ENCODE measurements around the gene TTC33.

Gene TTC33

GRCh38 chr5:40682154-40683017, 73.4 kb downstream of the TTC33 start:
- Histone ChIP-seq H3K27me3 (ENCODE audit: control insufficient read depth in 1 of 2, insufficient read depth in 2 of 2, low read length in 2 of 2) (no peaks in the 10 kb centered on the region), H3K4me1 (ENCODE audit: control insufficient read depth in 1 of 2, insufficient read depth in 2 of 2, low read length in 2 of 2) (peaks cover 20 to 26% of the 10 kb centered on the region in 2 donors), H3K9me3 (ENCODE audit: control insufficient read depth in 1 of 2, low read length in 2 of 2) (no peaks in the 10 kb centered on the region), H3K36me3 (ENCODE audit: control insufficient read depth in 1 of 2, insufficient read depth in 2 of 2, low read length in 2 of 2) (peaks cover 11 to 13% of the 10 kb centered on the region in 2 donors), H3K4me3 (ENCODE audit: low read depth in 1 of 2, low read length in 2 of 2) (peak overlapping the region; percentile 94 to 98), H3K27ac (ENCODE audit: low read depth, low read length) (peak overlapping the region; percentile 87), H3K9ac (ENCODE audit: low read depth in 1 of 2, low read length in 2 of 2) (peak overlapping the region; percentile 94 to 96)

- H3K9me3 ChIP-seq (ENCODE audit: control insufficient read depth in 1 of 2, low read length in 2 of 2) = no peaks in the 10 kb centered on the region
- peak overlapping the region; percentile 94 to 96 for H3K9ac ChIP-seq (ENCODE audit: low read depth in 1 of 2, low read length in 2 of 2)
- H3K4me3 ChIP-seq (ENCODE audit: low read depth in 1 of 2, low read length in 2 of 2) = peak overlapping the region; percentile 94 to 98
- peaks cover 24 to 25% of the 10 kb centered on the region in 2 donors for H3K4me1 ChIP-seq (ENCODE audit: control insufficient read depth in 1 of 2, insufficient read depth in 2 of 2, low read length in 2 of 2)
- H3K27ac ChIP-seq (ENCODE audit: low read depth, low read length) = peak overlapping the region; percentile 87
- peaks cover 8 to 13% of the 10 kb centered on the region in 2 donors for H3K36me3 ChIP-seq (ENCODE audit: control insufficient read depth in 1 of 2, insufficient read depth in 2 of 2, low read length in 2 of 2)
- no peaks in the 10 kb centered on the region for H3K27me3 ChIP-seq (ENCODE audit: control insufficient read depth in 1 of 2, insufficient read depth in 2 of 2, low read length in 2 of 2)
These were observed 74.2 kb downstream of the TTC33 start for GRCh38 chr5:40681363-40682153.

- H3K4me1 ChIP-seq (ENCODE audit: control insufficient read depth in 1 of 2, insufficient read depth in 2 of 2, low read length in 2 of 2) = peaks cover 21 to 25% of the 10 kb centered on the region in 2 donors
- peak overlapping the region; percentile 94 to 96 for H3K9ac ChIP-seq (ENCODE audit: low read depth in 1 of 2, low read length in 2 of 2)
- no peaks in the 10 kb centered on the region for H3K9me3 ChIP-seq (ENCODE audit: control insufficient read depth in 1 of 2, low read length in 2 of 2)
- H3K27ac ChIP-seq (ENCODE audit: low read depth, low read length) = peak overlapping the region; percentile 87
- no peaks in the 10 kb centered on the region for H3K27me3 ChIP-seq (ENCODE audit: control insufficient read depth in 1 of 2, insufficient read depth in 2 of 2, low read length in 2 of 2)
- H3K36me3 ChIP-seq (ENCODE audit: control insufficient read depth in 1 of 2, insufficient read depth in 2 of 2, low read length in 2 of 2) = peaks cover 6 to 13% of the 10 kb centered on the region in 2 donors
- H3K4me3 ChIP-seq (ENCODE audit: low read depth in 1 of 2, low read length in 2 of 2) = peak overlapping the region; percentile 94 to 98
These were observed 74.9 kb downstream of the TTC33 start for GRCh38 chr5:40680741-40681362.

- no peaks in the 10 kb centered on the region for H3K27me3 ChIP-seq (ENCODE audit: control insufficient read depth in 1 of 2, insufficient read depth in 2 of 2, low read length in 2 of 2)
- peak within 1 kb of the TSS; percentile 94 to 96 for H3K9ac ChIP-seq (ENCODE audit: low read depth in 1 of 2, low read length in 2 of 2)
- peak within 1 kb of the TSS; percentile 94 for H3K27ac ChIP-seq (ENCODE audit: low read depth, low read length)
- H3K4me3 ChIP-seq (ENCODE audit: low read depth in 1 of 2, low read length in 2 of 2) = peak within 1 kb of the TSS; percentile 94 to 98
- H3K36me3 ChIP-seq (ENCODE audit: control insufficient read depth in 1 of 2, insufficient read depth in 2 of 2, low read length in 2 of 2) = peaks cover 6 to 9% of the 10 kb centered on the region in 2 donors
- H3K4me1 ChIP-seq (ENCODE audit: control insufficient read depth in 1 of 2, insufficient read depth in 2 of 2, low read length in 2 of 2) = peaks cover 21 to 27% of the 10 kb centered on the region in 2 donors
- H3K9me3 ChIP-seq (ENCODE audit: control insufficient read depth in 1 of 2, low read length in 2 of 2) = no peaks in the 10 kb centered on the region
These were observed 75.7 kb downstream of the TTC33 start, which contains the start of gene PTGER4 for GRCh38 chr5:40679913-40680681. TSS of gene PTGER4 (plus strand) at chr5:40679915. CDS start at chr5:40680994, 1,079 bp downstream.

- H3K9ac ChIP-seq (ENCODE audit: low read depth in 1 of 2, low read length in 2 of 2) = peak overlapping the region; percentile 88 to 94
- peaks cover 24 to 28% of the 10 kb centered on the region in 2 donors for H3K4me1 ChIP-seq (ENCODE audit: control insufficient read depth in 1 of 2, insufficient read depth in 2 of 2, low read length in 2 of 2)
These were observed 76.4 kb downstream of the TTC33 start for GRCh38 chr5:40679148-40679912.

GRCh38 chr5:40678460-40679147, 77.2 kb downstream of the TTC33 start:
- Histone ChIP-seq H3K4me3 (ENCODE audit: low read depth in 1 of 2, low read length in 2 of 2) (peak overlapping the region; percentile 79 to 84), H3K9ac (ENCODE audit: low read depth in 1 of 2, low read length in 2 of 2) (peak overlapping the region; percentile 82 to 88), H3K27ac (ENCODE audit: low read depth, low read length) (peak overlapping the region; percentile 94), H3K36me3 (ENCODE audit: control insufficient read depth in 1 of 2, insufficient read depth in 2 of 2, low read length in 2 of 2) (peaks cover 6 to 9% of the 10 kb centered on the region in 2 donors), H3K27me3 (ENCODE audit: control insufficient read depth in 1 of 2, insufficient read depth in 2 of 2, low read length in 2 of 2) (no peaks in the 10 kb centered on the region), H3K9me3 (ENCODE audit: control insufficient read depth in 1 of 2, low read length in 2 of 2) (no peaks in the 10 kb centered on the region), H3K4me1 (ENCODE audit: control insufficient read depth in 1 of 2, insufficient read depth in 2 of 2, low read length in 2 of 2) (peaks cover 27 to 28% of the 10 kb centered on the region in 2 donors)

More at GRCh38 chr5:40679148-40679912, 76.4 kb downstream of the TTC33 start:
- Histone ChIP-seq H3K4me3 (ENCODE audit: low read depth in 1 of 2, low read length in 2 of 2) (peak overlapping the region; percentile 94 to 98), H3K9me3 (ENCODE audit: control insufficient read depth in 1 of 2, low read length in 2 of 2) (no peaks in the 10 kb centered on the region), H3K27ac (ENCODE audit: low read depth, low read length) (peak overlapping the region; percentile 94), H3K36me3 (ENCODE audit: control insufficient read depth in 1 of 2, insufficient read depth in 2 of 2, low read length in 2 of 2) (peaks cover 6 to 9% of the 10 kb centered on the region in 2 donors), H3K27me3 (ENCODE audit: control insufficient read depth in 1 of 2, insufficient read depth in 2 of 2, low read length in 2 of 2) (no peaks in the 10 kb centered on the region)

- peaks cover 6 to 9% of the 10 kb centered on the region in 2 donors for H3K36me3 ChIP-seq (ENCODE audit: control insufficient read depth in 1 of 2, insufficient read depth in 2 of 2, low read length in 2 of 2)
- H3K4me1 ChIP-seq (ENCODE audit: control insufficient read depth in 1 of 2, insufficient read depth in 2 of 2, low read length in 2 of 2) = peaks cover 27 to 28% of the 10 kb centered on the region in 2 donors
- peak overlapping the region; percentile 79 to 84 for H3K4me3 ChIP-seq (ENCODE audit: low read depth in 1 of 2, low read length in 2 of 2)
- H3K9ac ChIP-seq (ENCODE audit: low read depth in 1 of 2, low read length in 2 of 2) = peak overlapping the region in 1 of 2 donors; percentile 15
- H3K9me3 ChIP-seq (ENCODE audit: control insufficient read depth in 1 of 2, low read length in 2 of 2) = no peaks in the 10 kb centered on the region
- H3K27me3 ChIP-seq (ENCODE audit: control insufficient read depth in 1 of 2, insufficient read depth in 2 of 2, low read length in 2 of 2) = no peaks in the 10 kb centered on the region
- H3K27ac ChIP-seq (ENCODE audit: low read depth, low read length) = no peak overlapping the region
These were observed 77.7 kb downstream of the TTC33 start for GRCh38 chr5:40678026-40678425.

- Histone ChIP-seq H3K9ac (ENCODE audit: low read depth in 1 of 2, low read length in 2 of 2) (peak overlapping the region; percentile 22 to 49), H3K4me3 (ENCODE audit: low read depth in 1 of 2, low read length in 2 of 2) (peak overlapping the region; percentile 79 to 84), H3K4me1 (ENCODE audit: control insufficient read depth in 1 of 2, insufficient read depth in 2 of 2, low read length in 2 of 2) (peaks cover 27 to 28% of the 10 kb centered on the region in 2 donors), H3K9me3 (ENCODE audit: control insufficient read depth in 1 of 2, low read length in 2 of 2) (no peaks in the 10 kb centered on the region), H3K27ac (ENCODE audit: low read depth, low read length) (no peak overlapping the region), H3K27me3 (ENCODE audit: control insufficient read depth in 1 of 2, insufficient read depth in 2 of 2, low read length in 2 of 2) (no peaks in the 10 kb centered on the region), H3K36me3 (ENCODE audit: control insufficient read depth in 1 of 2, insufficient read depth in 2 of 2, low read length in 2 of 2) (peaks cover 6 to 7% of the 10 kb centered on the region in 2 donors)
These were observed 78.3 kb downstream of the TTC33 start for GRCh38 chr5:40677456-40677855.
